HepG2 (cell line): ENCODE measurements around the gene DPEP3. TPM values are rescaled to one million over a fixed set of nuclear protein-coding genes. Genes with fewer than 3 reads are reported as not detected.

ENCODE experiments used
- BORCS8-MEF2B ChIP-seq: sonication (generic); formaldehyde crosslinking; IDR thresholded peaks from 2 replicates; pipeline ENCODE4 v1.8.0; 2022; ENCODE audit warnings: mild to moderate bottlenecking, missing genetic modification reagents
- CREM ChIP-seq, 2 experiments: sonication (generic) in 1 of 2; formaldehyde crosslinking in 1 of 2; IDR thresholded peaks; 2 replicates each; pipeline versions ENCODE4 v1.4.0 to v1.6.1; 2016 to 2020; ENCODE audit warnings: antibody characterized with exemption in 1 of 2, mild to moderate bottlenecking in 1 of 2, missing genetic modification reagents in 1 of 2
- ETV5 ChIP-seq: IDR thresholded peaks from 2 replicates; pipeline ENCODE4 v1.6.1; 2018; ENCODE audit warnings: missing biosample characterization, missing genetic modification reagents, inconsistent platforms, borderline replicate concordance
- HDAC2 ChIP-seq: sonication (generic); formaldehyde crosslinking; IDR thresholded peaks from 2 replicates; pipeline ENCODE4 v1.4.0; 2020; ENCODE audit warnings: missing genetic modification reagents
- HMGA1 ChIP-seq: sonication (generic); formaldehyde crosslinking; conservative IDR thresholded peaks from 2 replicates; pipeline ENCODE4 v1.4.0; 2020; ENCODE audit warnings: missing genetic modification reagents
- MAFK ChIP-seq, 2 experiments: IDR thresholded peaks in 1 of 2; conservative IDR thresholded peaks in 1 of 2; 2 replicates each; pipeline ENCODE4 v1.6.1; 2011; ENCODE audit warnings: improper control_type of control experiment in 2 of 2, low read length in 2 of 2
- MEF2D ChIP-seq: sonication (generic); formaldehyde crosslinking; IDR thresholded peaks from 2 replicates; pipeline ENCODE4 v1.5.1; 2020; ENCODE audit warnings: mild to moderate bottlenecking, missing genetic modification reagents
- MTA1 ChIP-seq: sonication (generic); formaldehyde crosslinking; IDR thresholded peaks from 2 replicates; pipeline ENCODE4 v1.4.0; 2020; ENCODE audit warnings: missing genetic modification reagents, mild to moderate bottlenecking, borderline replicate concordance
- MYC ChIP-seq: sonication (generic); formaldehyde crosslinking; IDR thresholded peaks from 2 replicates; pipeline ENCODE4 v1.9.0; 2021; ENCODE audit warnings: missing genetic modification reagents, borderline replicate concordance
- NR3C1 ChIP-seq: sonication (generic); formaldehyde crosslinking; IDR thresholded peaks from 2 replicates; pipeline ENCODE4 v1.4.0; 2020; ENCODE audit warnings: missing genetic modification reagents
- PITX1 ChIP-seq: sonication (generic); formaldehyde crosslinking; IDR thresholded peaks from 2 replicates; pipeline ENCODE4 v1.5.1; 2020; ENCODE audit warnings: mild to moderate bottlenecking, missing genetic modification reagents
- SNAPC2 ChIP-seq: sonication (generic); formaldehyde crosslinking; IDR thresholded peaks from 2 replicates; pipeline ENCODE4 v1.8.1; 2022; ENCODE audit warnings: mild to moderate bottlenecking, missing genetic modification reagents
- ZBTB3 ChIP-seq: sonication (generic); formaldehyde crosslinking; IDR thresholded peaks from 2 replicates; pipeline ENCODE4 v1.4.0; 2020; ENCODE audit warnings: low read depth, mild to moderate bottlenecking, moderate library complexity, missing genetic modification reagents, borderline replicate concordance
- ZFX ChIP-seq: sonication (generic); formaldehyde crosslinking; IDR thresholded peaks from 2 replicates; pipeline ENCODE4 v1.4.0; 2020; ENCODE audit warnings: mild to moderate bottlenecking, low read depth, missing genetic modification reagents, moderate library complexity
- ZNF234 ChIP-seq: sonication (generic); formaldehyde crosslinking; conservative IDR thresholded peaks from 2 replicates; pipeline ENCODE4 v1.5.1; 2020; ENCODE audit warnings: mild to moderate bottlenecking, missing genetic modification reagents
- ZNF24 ChIP-seq: fragments of 450-650 bp; IDR thresholded peaks from 2 replicates; pipeline ENCODE4 v1.6.1; 2017; ENCODE audit warnings: antibody characterized with exemption, mild to moderate bottlenecking
- ZNF329 ChIP-seq: sonication (generic); formaldehyde crosslinking; IDR thresholded peaks from 2 replicates; pipeline ENCODE4 v1.9.0; 2021; ENCODE audit warnings: low read depth, mild to moderate bottlenecking, missing genetic modification reagents
- ZNF431 ChIP-seq: sonication (generic); formaldehyde crosslinking; IDR thresholded peaks from 2 replicates; pipeline ENCODE4 v1.9.0; 2022; ENCODE audit warnings: missing genetic modification reagents, low read depth, mild to moderate bottlenecking, borderline replicate concordance
- ZNF567 ChIP-seq: sonication (generic); formaldehyde crosslinking; IDR thresholded peaks from 2 replicates; pipeline ENCODE4 v1.8.1; 2023; ENCODE audit warnings: mild to moderate bottlenecking, missing genetic modification reagents, borderline replicate concordance
- ZNF572 ChIP-seq: sonication (generic); formaldehyde crosslinking; IDR thresholded peaks from 2 replicates; pipeline ENCODE4 v1.5.1; 2020; ENCODE audit warnings: mild to moderate bottlenecking, missing genetic modification reagents
- ZNF678 ChIP-seq: sonication (generic); formaldehyde crosslinking; IDR thresholded peaks from 2 replicates; pipeline ENCODE4 v1.4.0; 2020; ENCODE audit warnings: mild to moderate bottlenecking, missing genetic modification reagents
- ZNF747 ChIP-seq: sonication (generic); formaldehyde crosslinking; IDR thresholded peaks from 2 replicates; pipeline ENCODE4 v1.8.1; 2023; ENCODE audit warnings: missing genetic modification reagents, mild to moderate bottlenecking, borderline replicate concordance
- polyA plus RNA-seq, 8 experiments: library from polyadenylated mRNA; depleted of rRNA in 3 of 8; stranded (reverse) in 7 of 8; unstranded in 1 of 8; fragments of >200 nt; fragmentation: Illumina TruSeq in 4 of 8; extraction: Trizol in 4 of 8; gene quantifications; 2 replicates each; pipeline versions ENCODE4 v1.2.1 to v1.2.3, GENCODE V29; 2011 to 2016; ENCODE audit warnings: low read depth in 4 of 8, missing spikeins in 1 of 8, mixed read lengths in 1 of 8; ENCODE audit not compliant: insufficient read depth in 1 of 8
- total RNA-seq, 5 experiments: library from RNA; depleted of rRNA; stranded (reverse); fragments of >200 nt; fragmentation: Illumina TruSeq; extraction: Trizol; gene quantifications; 2 replicates each; pipeline ENCODE4 v1.2.3, GENCODE V29; 2016; ENCODE audit warnings: low read depth in 1 of 5
- TF ChIP-seq, protein P1 (sequence below): sonication (generic); formaldehyde crosslinking; IDR thresholded peaks from 2 replicates; pipeline ENCODE4 v1.5.0; 2020; ENCODE audit warnings: mild to moderate bottlenecking, missing genetic modification reagents
- TF ChIP-seq, protein P2 (sequence below): IDR thresholded peaks from 2 replicates; pipeline ENCODE4 v1.6.1; 2012; ENCODE audit warnings: inconsistent platforms
- TF ChIP-seq, protein P3 (sequence below): sonication (generic); formaldehyde crosslinking; IDR thresholded peaks from 2 replicates; pipeline ENCODE4 v1.9.0; 2021; ENCODE audit warnings: missing genetic modification reagents, borderline replicate concordance

Gene DPEP3
- total and polyA plus RNA-seq, 2 of the 13 experiments (the other 11 are each of a cell fraction or from before 2014, with no cell fraction given), result not detected

DNA sequence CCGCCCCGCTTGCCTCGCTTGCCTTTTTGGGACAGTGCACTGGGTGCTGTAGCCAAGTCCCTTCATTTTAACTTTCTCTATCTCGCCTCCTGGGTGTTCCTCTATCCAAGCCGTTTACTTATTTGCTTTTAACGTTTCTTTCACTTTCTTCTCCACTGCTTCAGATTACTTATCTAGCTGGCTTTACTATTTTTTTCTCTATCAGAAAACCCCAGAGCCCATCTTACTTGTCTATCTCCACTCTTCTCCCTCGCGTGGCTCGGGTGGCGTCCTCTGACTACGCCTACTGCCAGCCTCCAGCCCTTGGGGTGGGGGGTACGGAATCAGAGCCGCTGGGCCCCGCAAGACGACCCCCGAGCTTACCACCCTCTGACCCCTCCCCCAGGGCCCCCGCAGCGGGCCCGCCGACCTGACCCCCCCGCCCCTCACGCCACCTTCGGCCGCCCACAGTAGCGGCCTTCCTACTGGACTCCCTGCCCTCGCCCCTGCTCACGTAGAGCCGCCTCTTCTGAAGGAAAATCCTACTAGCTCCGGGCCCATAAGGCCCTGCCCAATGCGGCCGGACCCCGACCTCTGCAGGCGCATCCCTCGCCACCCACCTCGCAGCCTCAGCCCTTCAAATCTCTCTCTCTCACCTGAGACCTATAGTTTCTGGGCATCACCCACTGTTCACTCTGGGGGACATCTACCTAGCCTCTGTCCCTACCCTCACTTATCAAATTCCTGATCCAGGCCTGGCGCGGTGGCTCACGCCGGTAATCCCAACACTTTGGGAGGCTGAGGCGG, 10.9 kb downstream of the DPEP3 start (continued):
- TF ChIP-seq CREM (IDR thresholded peaks at IDR 0.05) (peak; percentile 45), CREM (CRISPR knock-in tag; IDR thresholded peaks at IDR 0.05) (no peak), ZNF329 (0 out of 2 replicates have a peak, but pooled peaks have one; percentile 14), ZNF572 (CRISPR knock-in tag) (peak; percentile 87; the same call in 1 of the 2 replicates), MTA1 (peak; percentile 33; the same call in 1 of the 2 replicates), NR3C1 (no peak), ZNF431 (CRISPR knock-in tag) (no peak), MYC (CRISPR knock-in tag) (0 out of 2 replicates have a peak, but pooled peaks have one; percentile 37), ZNF567 (CRISPR knock-in tag) (0 out of 2 replicates have a peak, but pooled peaks have one; percentile 9), ZNF24 (no peak), PITX1 (CRISPR knock-in tag) (peak; percentile 73), BORCS8-MEF2B (CRISPR knock-in tag) (peak; percentile 56; the same call in 1 of the 2 replicates), HMGA1 (no peak), ETV5 (CRISPR knock-in tag) (peak; percentile 10; the same call in 1 of the 2 replicates), ZFX (peak; percentile 83), ZBTB3 (no peak), MEF2D (CRISPR knock-in tag) (peak; percentile 37; the same call in 1 of the 2 replicates), ZNF678 (CRISPR knock-in tag) (no peak), SNAPC2 (CRISPR knock-in tag) (0 out of 2 replicates have a peak, but pooled peaks have one; percentile 43), HDAC2 (CRISPR knock-in tag) (0 out of 2 replicates have a peak, but pooled peaks have one; percentile 46), MAFK (conservative IDR thresholded peaks at IDR 0.05 in 1 of 2, IDR thresholded peaks at IDR 0.05 in 1 of 2; ENCODE audit: low read length in 2 of 2) (no peak), ZNF747 (CRISPR knock-in tag) (peak; percentile 32), ZNF234 (CRISPR knock-in tag) (no peak)
- TF ChIP-seq, protein P1, sequence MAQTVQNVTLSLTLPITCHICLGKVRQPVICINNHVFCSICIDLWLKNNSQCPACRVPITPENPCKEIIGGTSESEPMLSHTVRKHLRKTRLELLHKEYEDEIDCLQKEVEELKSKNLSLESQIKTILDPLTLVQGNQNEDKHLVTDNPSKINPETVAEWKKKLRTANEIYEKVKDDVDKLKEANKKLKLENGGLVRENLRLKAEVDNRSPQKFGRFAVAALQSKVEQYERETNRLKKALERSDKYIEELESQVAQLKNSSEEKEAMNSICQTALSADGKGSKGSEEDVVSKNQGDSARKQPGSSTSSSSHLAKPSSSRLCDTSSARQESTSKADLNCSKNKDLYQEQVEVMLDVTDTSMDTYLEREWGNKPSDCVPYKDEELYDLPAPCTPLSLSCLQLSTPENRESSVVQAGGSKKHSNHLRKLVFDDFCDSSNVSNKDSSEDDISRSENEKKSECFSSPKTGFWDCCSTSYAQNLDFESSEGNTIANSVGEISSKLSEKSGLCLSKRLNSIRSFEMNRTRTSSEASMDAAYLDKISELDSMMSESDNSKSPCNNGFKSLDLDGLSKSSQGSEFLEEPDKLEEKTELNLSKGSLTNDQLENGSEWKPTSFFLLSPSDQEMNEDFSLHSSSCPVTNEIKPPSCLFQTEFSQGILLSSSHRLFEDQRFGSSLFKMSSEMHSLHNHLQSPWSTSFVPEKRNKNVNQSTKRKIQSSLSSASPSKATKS, result 0 out of 2 replicates have a peak, but pooled peaks have one; percentile 20
- TF ChIP-seq, protein P2, sequence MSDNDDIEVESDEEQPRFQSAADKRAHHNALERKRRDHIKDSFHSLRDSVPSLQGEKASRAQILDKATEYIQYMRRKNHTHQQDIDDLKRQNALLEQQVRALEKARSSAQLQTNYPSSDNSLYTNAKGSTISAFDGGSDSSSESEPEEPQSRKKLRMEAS, result peak; percentile 44
- TF ChIP-seq, protein P3, sequence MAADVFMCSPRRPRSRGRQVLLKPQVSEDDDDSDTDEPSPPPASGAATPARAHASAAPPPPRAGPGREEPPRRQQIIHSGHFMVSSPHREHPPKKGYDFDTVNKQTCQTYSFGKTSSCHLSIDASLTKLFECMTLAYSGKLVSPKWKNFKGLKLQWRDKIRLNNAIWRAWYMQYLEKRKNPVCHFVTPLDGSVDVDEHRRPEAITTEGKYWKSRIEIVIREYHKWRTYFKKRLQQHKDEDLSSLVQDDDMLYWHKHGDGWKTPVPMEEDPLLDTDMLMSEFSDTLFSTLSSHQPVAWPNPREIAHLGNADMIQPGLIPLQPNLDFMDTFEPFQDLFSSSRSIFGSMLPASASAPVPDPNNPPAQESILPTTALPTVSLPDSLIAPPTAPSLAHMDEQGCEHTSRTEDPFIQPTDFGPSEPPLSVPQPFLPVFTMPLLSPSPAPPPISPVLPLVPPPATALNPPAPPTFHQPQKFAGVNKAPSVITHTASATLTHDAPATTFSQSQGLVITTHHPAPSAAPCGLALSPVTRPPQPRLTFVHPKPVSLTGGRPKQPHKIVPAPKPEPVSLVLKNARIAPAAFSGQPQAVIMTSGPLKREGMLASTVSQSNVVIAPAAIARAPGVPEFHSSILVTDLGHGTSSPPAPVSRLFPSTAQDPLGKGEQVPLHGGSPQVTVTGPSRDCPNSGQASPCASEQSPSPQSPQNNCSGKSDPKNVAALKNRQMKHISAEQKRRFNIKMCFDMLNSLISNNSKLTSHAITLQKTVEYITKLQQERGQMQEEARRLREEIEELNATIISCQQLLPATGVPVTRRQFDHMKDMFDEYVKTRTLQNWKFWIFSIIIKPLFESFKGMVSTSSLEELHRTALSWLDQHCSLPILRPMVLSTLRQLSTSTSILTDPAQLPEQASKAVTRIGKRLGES (CRISPR knock-in tag), result no peak
